GM18526 (cell line): ENCODE data around the gene RASA3.

Experiments used
- POLR2A ChIP-seq: IDR thresholded peaks from 3 replicates; pipeline ENCODE4 v1.6.1; 2011; ENCODE audit not compliant: insufficient read length; ENCODE audit errors: extremely low read depth

The RASA3 gene

GRCh38 chr13:114001331-114002008, 131.0 kb downstream of the RASA3 start:
- TF ChIP-seq POLR2A = no peak

- no peak for TF ChIP-seq POLR2A
Observed at GRCh38 chr13:114000151-114001040, 132.0 kb downstream of the RASA3 start.

- no peak for TF ChIP-seq POLR2A
Observed at GRCh38 chr13:113999618-113999910, 132.9 kb downstream of the RASA3 start.

- TF ChIP-seq POLR2A = no peak
Observed at GRCh38 chr13:113998781-113999617, 133.4 kb downstream of the RASA3 start.

- no peak for TF ChIP-seq POLR2A
Observed at GRCh38 chr13:113997845-113998751, 134.3 kb downstream of the RASA3 start.

GRCh38 chr13:113996912-113997745, 135.3 kb downstream of the RASA3 start:
- no peak for TF ChIP-seq POLR2A

- TF ChIP-seq POLR2A = no peak
Observed at GRCh38 chr13:113996081-113996911, 136.1 kb downstream of the RASA3 start.

- TF ChIP-seq POLR2A = no peak
Observed at GRCh38 chr13:113995051-113995601, 137.3 kb downstream of the RASA3 start.

GRCh38 chr13:113992276-113993005, 140.0 kb downstream of the RASA3 start:
- no peak for TF ChIP-seq POLR2A

GRCh38 chr13:113991676-113992179, 140.7 kb downstream of the RASA3 start:
- TF ChIP-seq POLR2A = no peak

- TF ChIP-seq POLR2A = no peak
Observed at GRCh38 chr13:113991191-113991669, 141.2 kb downstream of the RASA3 start.

GRCh38 chr13:113990321-113990837, 142.0 kb downstream of the RASA3 start:
- TF ChIP-seq POLR2A = no peak
